ENCODE results near the gene GRAMD2B.

Gene GRAMD2B

DNA sequence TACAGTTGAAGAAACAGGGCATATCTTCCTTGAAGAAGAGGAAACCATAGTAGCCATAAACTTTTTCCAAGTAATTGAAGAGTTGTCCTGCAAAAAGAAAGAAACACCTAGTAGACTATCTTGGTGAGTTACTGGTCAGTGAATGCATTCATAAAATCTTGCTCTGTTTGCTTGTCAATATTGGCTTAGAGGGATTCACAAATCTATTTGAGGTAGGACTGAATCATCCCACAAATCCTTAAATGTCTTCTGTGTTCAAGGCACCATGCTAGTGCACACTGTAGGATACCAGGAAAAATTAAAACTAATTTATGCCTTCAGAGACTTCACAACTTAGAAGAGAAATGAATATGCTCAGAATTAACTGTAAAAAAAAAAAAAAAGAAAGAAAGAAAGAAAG lies 57.6 kb downstream of the GRAMD2B start:
- no peak for DNase-seq (ENCODE audit: low spot score)

DNA sequence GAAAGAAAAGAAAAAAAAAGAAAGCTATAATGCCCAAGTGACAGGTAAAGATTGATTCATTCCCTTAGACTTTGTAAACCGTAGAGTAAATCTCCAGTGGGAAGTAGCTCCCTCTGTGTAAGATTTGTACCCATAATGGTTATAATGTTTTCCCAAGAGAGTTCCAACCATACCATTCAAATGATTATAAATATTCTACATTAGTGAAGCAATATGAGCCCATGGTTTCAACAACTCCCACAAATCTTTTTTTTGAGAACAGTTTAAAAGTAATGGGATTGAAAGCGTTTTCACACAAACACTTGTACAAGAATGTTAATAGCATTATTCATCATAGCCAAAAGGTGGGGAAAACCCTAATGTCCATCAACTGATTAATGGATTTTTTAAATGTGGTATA lies 58.0 kb downstream of the GRAMD2B start:
- DNase-seq (ENCODE audit: low spot score): no peak

DNA sequence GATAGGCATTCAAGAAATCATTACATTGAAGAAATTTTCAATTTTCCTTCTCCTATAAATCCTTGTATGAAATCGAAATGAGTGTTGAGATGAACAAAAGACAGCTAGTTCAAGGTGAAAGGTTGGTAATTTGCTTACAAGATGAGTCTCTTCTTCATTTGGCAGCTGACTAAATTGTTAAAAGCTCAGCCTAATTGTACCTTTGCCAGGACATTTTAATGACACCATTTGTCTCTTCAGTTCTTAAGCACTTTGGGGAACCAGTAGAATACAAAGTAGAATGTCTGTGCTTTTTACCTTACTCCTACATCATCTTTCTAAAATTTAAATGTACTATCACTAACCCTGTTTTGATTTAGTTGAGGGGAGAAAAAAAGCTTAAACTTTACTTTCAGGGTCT lies 59.4 kb downstream of the GRAMD2B start:
- DNase-seq (ENCODE audit: low spot score): no peak

DNA sequence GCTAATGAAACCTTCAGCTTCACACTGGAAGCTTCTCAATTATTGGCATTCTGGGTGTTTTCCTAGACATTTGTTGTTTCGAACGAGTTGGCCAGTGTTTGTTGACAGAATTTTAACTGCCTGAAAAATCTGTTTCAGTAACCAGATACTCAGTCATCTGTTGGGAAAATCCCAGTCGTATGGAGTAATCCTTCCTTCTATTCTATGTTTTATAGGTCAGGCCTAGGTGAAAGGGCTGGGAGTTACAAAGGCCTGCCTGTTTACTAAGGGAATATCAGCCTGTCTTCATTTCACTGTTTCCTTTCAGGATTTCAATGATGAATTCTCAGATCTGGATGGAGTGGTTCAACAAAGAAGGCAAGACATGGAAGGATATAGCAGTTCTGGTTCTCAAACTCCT lies 59.9 kb downstream of the GRAMD2B start:
- DNase-seq (ENCODE audit: low spot score): no peak

DNA sequence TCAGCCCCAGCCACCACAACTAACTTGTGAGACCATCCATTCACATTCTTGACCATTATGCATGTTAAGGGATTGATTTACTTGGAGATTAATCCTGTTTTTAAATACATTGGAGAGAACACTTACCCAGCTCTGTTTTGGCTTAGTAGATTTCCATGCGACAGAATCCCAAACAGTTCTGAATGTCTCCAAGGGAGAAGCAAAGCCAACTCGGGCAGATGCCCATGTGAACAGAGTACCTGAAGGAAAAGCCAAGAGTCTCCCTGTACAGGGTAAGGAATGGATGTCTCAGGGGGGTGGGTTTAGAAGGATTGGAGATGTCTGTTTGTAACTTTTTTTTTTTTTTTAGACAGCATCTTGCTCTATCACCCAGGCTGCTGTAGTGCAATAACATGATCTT lies 61.0 kb downstream of the GRAMD2B start:
- DNase-seq (ENCODE audit: low spot score): no peak

DNA sequence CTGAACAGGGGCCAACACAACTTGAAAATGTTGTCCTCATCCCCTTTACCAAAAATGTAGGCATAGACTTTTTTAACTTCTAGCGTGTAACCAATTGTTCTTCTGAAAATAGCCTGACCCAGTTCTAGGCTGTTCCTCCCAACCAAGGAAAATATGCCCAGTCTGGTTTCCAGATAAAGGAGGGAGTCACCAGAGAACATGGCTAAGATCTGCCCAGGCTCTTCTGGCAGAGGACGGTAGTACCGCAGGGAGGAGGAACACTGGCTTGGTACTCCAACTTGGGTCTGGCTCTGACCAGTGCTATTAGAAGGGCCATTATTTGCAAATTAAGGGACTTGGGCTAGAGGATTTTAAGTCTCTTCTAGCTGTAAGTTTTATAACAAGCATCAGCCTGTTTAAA lies 63.1 kb downstream of the GRAMD2B start:
- no peak for DNase-seq (ENCODE audit: low spot score)

DNA sequence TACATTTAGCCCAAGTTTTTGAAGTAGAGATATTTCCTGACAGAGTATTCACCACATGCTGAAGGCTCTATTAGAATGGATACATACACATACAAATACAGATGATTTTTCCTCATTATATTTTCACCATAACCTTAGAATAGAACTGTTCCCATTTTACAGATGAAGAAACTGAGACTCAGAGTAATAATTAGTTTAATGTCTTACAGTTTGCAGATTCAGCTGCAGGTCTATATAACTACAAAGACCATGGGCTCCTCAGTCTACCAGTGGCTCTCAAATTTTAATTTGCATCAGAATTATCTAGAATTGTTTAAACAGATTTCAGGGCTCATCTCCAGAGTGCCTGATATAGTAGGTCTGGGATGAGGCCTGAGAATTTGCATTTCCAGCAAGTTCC lies 64.4 kb downstream of the GRAMD2B start:
- no peak for DNase-seq (ENCODE audit: low spot score)

DNA sequence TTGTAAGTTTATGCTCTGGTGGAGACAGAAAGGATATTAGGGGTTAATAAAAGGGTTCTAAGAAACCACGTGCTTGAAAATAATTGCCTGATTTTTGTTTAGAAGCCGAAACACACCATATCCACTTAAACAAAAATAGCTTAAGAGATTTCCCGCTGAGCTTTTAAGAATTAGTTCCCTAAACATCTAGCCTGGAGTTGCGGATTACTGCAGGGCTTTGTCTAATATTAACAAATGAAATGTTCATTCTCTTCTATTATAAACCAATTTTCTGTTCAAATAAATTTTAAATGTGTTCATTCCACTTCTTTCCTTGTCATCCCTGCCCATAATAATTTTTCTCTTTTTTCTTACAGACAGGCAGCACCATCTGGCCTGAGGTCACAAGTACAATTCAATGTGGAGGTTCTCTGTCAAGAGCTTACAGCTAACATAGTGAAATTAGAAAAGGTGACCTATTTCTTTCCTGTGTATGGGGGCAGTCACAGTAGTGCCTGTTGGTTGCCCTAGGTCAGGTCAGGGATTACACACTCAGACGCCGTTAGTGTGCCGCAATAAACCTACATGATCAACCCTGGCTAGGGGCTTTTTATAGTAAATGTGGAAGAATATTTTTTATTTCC lies 65.3 kb downstream of the GRAMD2B start:
- DNase-seq (ENCODE audit: low spot score): no peak

DNA sequence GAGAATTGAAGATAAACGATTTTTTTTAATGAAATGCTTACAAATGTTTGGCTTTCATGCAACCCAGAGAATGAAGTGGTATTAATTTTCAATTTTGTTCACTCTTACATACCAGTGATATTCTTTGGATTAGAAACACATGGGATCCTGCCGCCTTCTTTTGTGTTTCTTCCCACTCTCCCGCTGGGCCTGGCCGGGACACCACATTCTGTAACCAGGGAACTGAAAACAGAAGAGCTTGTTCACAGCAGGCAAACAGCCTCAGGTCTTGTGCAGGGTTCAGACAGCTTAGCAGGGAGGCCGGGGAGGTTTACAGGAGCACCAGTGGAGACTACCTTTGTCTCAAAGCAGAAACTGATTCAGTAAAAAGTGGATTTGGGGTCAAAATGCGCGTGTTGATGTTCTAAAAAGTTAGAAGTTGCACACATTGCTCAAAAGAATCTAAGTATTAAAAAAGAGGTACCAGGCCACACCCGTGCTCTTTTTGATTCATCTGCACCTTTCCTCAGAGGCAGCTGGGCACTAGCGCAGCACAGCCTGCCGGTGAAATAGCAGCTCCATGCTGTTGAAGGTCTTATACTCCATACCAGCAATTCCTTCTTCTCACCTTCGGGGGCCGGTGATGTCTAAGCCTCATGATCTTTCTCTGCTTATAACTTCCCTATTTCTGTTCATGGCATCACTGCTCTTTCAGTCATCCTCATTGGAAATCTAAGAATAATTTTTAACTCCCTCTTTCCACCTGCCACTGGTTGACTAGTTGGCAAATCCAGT lies 67.1 kb downstream of the GRAMD2B start:
- peak; percentile 37 for DNase-seq (ENCODE audit: low spot score)

DNA sequence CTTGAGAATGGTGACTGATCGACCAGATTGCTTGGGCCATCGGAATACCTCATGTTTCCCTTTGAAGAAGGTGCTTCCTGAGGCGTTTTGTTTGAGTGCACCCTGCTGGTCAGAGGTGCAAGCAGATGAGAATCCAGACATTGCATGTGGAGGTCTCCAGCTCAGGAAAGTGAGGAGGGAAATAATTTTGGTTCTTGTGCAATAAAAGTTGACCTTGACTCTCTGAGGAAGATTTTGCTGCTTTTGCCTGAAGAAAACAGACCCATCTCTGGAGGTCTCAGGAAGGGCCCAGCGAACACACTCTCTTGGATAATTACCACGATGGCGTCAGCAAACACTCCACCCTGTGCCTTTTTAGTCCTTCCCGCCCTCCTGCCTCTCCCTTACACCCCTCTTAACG lies 69.7 kb downstream of the GRAMD2B start:
- no peak for DNase-seq (ENCODE audit: low spot score)

DNA sequence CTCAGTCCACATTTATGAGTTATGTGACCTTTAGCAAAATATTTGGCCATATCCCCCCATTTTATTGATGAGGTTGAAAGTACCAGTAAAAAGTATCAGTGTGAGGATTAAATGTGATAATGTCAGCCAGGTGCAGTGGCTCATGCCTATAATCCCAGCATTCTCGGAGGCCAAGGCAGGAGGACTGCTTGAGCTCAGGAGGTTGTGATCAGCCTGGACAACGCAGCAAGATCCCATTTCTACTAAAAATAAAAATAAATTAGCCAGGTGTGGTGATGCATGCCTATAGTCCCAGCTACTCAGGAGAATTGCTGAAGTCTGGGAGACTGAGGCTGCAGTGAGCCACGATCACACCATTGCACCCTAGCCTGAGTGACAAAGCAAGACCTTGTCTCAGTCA lies 71.2 kb downstream of the GRAMD2B start:
- DNase-seq (ENCODE audit: low spot score): no peak

DNA sequence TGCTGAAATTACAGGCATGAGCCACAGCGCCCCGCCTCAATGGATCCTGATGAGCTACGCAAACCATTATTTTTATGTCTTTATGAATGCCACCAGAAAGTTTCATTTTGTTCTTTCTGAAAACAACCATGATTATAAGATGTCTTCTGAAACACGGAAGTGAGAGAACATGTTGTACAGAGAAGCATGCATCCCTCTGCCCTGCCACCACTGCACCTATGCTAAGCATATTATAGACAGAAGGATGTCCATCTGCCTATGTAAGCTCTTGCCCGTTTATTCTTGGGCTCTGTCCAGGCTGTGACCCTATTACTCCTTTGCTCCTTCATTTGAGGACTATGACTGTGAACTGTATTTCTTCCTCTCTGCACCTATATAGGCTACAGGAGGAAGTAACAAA lies 74.3 kb downstream of the GRAMD2B start:
- DNase-seq (ENCODE audit: low spot score): no peak

DNA sequence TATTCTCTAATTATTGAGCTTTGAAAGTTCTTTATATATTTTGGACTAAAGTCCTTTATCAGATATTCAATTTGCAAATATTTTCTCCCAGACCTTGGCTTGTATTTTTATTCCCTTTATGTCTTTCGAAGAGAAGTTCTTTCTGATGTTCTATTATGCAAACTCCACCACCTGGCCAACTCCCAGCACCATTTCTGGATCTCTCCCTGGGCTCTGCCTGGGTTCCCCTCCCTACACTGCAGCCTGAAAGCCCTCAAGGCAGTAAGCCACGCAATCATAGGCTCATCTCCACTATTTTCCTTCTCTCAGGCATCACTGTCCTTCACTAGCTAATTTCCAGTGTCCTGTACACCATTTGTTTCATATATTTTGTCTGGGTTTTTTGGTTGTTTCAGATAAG lies 76.1 kb downstream of the GRAMD2B start:
- no peak for DNase-seq (ENCODE audit: low spot score)

DNA sequence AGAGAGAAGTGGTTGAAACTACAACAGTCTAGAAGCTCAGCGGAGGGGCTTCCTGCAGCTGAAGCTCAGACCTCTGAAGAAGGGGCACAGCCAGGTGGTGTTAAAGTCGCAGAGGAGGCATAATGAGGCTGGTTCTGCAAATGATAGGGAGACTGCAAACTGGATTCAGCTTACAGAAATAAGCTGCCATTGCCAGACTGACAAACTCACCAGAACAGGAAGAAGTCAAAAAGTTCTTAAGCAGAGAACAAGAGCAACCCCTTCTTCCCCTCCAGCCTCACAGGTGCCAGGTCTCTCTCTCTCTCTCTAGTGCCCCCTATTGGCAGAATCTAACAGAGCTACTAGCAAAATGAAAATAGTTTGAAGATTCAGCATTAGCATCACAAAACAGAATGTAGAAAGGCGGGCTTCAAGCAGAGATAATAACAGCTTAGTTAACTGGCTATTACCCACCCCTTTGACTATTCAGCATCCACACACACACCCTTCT lies 76.7 kb downstream of the GRAMD2B start:
- peak; percentile 44 for DNase-seq (ENCODE audit: low spot score)

DNA sequence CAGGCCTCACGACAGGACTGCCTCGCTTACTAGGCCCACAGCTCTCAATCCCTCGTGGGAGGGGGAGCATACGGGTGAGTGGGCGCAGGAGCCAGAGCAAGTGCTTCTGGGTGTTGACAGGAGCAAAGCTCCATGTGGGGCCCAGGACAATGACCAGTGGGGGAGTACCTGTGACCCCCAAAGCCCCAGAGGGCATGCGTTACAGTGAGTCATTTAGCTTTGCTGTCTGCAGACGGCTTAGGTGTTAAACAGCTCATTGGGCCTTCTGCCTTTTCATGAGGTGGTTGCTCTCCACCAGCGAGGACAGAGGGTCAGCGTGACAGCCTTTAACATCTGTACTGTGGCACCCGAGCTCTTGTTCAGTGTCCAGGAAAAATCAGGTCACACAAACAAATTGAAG lies 78.2 kb downstream of the GRAMD2B start:
- no peak for DNase-seq (ENCODE audit: low spot score)

DNA sequence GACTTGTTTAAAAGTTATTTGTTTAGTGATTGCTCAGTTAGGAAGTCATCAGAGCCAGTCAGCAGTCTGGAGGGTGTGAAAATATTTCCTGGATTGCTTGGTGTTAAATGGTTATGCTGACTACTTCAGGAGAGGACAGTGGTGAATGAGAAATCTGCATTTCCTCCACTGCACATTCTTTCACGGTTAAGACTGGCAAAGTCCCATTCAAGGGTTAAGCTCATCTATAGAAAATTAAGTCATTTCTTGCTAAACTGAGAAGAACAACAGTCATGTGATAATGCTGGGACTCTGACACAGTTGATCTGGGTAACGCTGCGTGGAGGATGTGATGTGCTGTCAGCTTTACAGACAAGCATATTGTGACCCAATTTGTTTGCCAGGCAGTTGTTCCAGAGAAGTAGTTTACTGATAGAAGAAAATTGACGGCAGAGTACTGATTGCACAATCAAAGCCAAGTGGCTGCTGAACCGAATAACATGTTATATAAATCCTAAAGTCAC lies 80.4 kb downstream of the GRAMD2B start:
- DNase-seq (ENCODE audit: low spot score): no peak

DNA sequence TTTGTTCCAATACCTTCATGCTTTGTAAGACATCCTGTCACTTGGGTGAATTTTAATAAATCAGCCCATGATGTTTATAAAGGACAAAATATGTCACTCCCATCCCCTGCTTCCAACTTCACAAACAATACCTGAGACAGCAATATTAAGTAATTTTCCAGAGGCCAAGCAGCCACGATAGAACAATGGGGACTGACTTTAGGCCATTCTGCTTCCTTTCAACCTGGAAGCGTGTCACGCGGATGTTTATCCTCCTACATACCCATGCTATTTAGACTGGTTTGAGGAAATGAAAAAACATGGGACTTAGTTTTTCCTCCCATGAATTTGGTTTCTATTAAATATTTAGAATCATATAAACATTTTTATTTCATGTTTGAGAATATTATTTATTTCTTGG lies 82.9 kb downstream of the GRAMD2B start:
- no peak for DNase-seq (ENCODE audit: low spot score)

DNA sequence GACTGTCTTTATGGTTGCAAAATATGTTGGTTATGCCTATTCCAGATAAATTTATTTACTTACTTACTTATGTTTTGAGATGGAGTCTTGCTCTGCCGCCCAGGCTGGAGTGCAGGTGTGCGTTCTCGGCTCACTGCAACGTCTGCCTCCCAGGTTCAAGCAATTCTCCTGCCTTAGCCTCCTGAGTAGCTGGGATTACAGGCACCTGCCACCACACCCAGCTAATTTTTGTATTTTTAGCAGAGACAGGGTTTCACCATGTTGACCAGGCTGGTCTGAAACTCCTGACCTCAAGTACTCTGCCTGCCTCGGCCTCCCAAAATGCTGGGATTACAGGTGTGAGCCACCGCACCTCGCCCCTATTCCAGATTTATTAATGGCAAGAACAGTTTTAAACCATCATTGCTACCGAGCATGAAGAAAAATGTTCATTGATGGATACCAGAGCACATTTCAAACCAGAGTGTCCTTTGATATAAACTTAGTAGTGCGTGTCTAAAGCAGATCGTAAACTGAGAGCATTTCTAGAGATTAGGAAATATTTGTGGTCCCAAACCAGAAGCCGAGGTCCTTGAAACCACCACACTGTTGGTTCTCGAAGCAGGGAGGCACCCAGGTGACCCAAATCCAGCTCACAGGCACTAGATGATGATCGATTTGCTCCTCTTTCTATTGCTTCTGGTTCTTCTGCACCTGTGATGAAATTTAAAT lies 85.2 kb downstream of the GRAMD2B start:
- no peak for DNase-seq (ENCODE audit: low spot score)

DNA sequence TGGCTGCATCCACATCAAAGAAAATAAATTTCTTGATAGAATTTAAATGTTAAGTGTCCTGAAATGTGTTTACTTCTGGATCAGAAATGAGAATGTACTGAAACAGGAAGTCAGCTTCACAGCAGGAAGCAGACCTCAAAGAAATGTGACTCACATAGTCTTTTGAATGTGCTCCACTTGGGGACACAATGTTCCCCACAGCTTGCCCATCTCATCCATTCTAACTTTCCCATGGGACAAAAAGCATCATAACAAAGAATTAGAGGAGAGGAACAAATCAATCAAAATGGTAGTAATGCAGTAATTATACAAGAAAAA lies 85.7 kb downstream of the GRAMD2B start:
- DNase-seq (ENCODE audit: low spot score): no peak

DNA sequence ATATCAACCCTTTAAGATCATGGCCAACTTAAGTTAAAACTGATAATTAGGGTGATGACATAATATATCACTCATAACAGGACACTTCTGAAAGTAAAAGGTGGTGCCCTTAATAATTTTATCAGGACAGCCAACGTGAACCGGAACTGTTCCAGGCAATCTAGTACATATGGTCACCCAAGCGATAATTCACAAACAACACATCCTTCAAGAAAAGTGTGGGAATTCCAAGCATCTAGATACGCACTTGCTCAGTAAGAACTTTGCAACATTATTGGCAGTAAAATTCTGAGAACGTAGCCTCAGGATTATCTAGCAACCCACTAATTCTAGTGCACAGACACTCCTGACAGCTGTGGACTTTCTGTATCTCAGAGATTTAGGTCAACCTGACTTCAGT lies 86.1 kb downstream of the GRAMD2B start:
- DNase-seq (ENCODE audit: low spot score): no peak

DNA sequence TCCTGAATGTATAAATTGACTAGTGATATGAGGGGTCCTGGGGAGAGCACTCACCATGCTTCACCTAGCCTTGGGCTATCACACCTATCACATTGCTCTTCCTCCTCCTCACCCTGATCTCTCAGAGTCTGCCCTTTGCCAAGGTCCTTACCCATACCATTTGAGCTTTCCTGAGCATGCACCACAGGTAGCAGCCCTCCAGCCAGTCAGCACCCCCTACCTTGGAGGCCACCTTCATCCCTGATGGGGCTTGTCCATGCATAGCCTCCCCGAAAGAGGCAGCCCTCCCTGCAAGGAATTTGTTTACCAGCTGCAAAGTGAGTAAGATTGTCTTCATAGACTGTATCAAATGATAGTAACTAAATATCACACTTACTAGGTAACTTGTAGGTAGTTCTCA lies 88.8 kb downstream of the GRAMD2B start:
- DNase-seq (ENCODE audit: low spot score): no peak

DNA sequence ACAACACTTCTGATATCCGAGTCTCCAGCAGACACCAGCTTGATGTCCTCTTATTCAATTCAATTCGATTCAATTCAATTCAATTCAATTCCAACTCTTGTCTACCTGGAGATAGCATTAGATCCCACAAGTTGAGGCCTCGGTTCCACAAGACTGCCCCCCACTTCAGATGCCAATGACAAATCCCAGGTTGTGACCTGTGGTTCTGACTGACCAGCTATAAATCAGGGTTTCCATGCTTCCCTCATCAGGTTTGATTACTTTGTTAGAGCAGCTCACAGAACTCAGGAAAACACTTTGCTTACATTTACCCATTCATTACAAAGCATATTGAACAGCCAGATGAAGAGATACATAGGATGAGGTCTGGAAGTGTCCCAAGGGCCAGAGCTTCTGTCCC lies 89.2 kb downstream of the GRAMD2B start:
- DNase-seq (ENCODE audit: low spot score): no peak

DNA sequence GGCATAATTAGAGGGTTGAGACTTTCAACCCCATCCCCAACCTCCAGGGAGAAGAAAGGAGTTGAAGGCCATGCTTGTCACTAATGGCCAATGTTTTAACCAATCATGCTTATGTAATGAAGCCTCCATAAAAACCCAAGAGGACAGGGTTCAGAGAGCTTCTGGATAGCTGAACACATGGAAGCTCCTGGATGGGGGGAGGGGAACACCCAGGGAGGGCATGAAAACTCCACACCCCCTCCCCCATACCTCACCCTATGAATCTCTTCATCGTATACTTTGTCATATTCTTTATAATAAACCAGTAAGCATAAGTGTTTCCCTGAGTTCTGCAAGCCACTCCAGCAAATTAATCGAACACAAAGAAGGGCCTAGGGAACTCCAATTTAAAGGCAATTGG lies 90.1 kb downstream of the GRAMD2B start:
- no peak for DNase-seq (ENCODE audit: low spot score)
